SK-N-SH (cell line): ENCODE results near the gene USP11.

Source experiments
- POLR2AphosphoS5 ChIP-seq: IDR thresholded peaks from 2 replicates; pipeline ENCODE4 v1.6.1; 2012; ENCODE audit warnings: low read depth, low read length
- TCF12 ChIP-seq: IDR thresholded peaks from 2 replicates; pipeline ENCODE4 v1.4.0; 2012
- TF ChIP-seq, protein P1 (sequence below): IDR thresholded peaks from 2 replicates; pipeline ENCODE4; 2012

DNA sequence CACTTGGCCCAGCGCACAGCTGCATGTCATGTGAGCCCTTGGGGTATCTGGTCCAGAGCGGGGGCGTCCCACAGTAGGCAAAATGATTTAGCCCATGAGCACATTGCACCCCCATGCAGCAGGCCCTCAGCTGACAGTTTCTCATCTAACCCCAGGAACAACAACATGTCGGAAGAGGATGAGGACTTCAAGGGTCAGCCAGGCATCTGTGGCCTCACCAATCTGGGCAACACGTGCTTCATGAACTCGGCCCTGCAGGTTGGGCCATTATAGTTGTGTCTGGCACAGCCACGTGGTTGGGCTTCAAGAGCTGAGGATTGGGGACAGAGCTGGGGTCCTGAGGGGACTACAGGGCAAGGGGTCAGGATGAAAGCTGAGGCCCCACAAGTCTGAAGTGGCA lies 7.8 kb downstream of the USP11 start:
- TF ChIP-seq, protein P1, sequence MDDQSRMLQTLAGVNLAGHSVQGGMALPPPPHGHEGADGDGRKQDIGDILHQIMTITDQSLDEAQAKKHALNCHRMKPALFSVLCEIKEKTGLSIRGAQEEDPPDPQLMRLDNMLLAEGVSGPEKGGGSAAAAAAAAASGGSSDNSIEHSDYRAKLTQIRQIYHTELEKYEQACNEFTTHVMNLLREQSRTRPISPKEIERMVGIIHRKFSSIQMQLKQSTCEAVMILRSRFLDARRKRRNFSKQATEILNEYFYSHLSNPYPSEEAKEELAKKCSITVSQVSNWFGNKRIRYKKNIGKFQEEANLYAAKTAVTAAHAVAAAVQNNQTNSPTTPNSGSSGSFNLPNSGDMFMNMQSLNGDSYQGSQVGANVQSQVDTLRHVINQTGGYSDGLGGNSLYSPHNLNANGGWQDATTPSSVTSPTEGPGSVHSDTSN = no peak
- TF ChIP-seq TCF12 = no peak
- no peak for TF ChIP-seq POLR2AphosphoS5
